Activated effector memory CD4-positive, alpha-beta T cell treated with Interleukin-2 at 50 U/mL for 16 hours (primary cell): Measurements from ENCODE around the gene REEP3.

ENCODE experiments used
- DNase-seq: peaks from one replicate; pipeline ENCODE4 v3.0.0-alpha.2; 2020

Gene REEP3

DNA sequence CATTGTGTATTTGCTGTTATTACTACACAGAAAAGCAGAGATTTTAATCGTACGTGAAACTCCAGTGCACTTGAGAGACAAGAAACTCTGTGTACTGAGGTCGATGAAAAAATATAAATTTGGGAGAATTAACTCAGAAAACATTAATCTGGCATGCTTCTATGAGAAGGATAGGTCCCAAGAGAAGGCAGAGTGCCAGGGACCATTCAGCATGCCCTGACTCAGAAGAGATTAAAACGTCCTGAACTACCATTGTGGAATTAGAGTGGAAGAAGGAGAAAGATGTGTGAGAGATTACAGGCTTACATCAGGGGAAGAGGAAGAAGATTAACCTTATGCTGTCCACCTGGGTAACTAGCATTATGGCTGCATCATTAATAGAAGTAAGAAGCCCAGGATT is 72.4 kb downstream of the REEP3 start:
- no peak for DNase-seq

DNA sequence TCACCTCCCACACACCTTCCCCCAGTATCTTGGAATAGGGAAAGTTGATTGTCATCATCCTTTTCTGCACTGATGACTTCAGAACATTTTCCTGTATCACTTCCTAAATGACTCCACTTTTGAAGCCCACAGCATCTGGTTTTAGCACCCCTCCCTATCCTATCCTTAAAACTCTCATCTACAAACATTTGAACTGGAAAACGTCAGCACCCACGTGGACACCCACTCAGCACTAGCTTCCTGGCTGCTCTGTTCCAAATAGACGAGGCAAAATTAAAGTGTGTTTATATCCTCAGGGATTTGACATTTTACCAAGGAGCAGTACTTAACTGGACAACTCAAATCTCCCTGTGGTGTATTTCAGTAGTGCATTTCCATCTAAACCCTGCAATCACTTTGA is 73.9 kb downstream of the REEP3 start:
- DNase-seq: no peak

DNA sequence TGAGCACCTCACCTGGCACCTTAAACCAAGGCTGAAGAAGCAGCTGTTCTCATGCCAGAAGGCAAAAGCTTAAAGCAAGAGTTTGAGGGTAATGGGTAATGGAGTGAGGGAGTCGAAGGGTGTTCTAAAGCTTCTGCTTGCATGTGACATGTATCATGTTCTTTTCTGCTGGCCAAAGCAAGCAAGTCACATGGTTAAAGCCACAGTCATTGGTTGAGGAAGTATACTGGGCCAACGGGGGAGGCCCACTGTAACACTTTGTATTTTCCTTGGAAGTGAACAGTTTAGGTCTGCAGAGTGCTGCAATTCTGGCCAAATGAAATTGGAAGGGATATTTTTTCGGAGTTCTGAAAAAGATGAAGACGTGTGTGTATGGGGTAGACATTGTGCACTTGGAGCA is 75.7 kb downstream of the REEP3 start:
- DNase-seq: no peak

DNA sequence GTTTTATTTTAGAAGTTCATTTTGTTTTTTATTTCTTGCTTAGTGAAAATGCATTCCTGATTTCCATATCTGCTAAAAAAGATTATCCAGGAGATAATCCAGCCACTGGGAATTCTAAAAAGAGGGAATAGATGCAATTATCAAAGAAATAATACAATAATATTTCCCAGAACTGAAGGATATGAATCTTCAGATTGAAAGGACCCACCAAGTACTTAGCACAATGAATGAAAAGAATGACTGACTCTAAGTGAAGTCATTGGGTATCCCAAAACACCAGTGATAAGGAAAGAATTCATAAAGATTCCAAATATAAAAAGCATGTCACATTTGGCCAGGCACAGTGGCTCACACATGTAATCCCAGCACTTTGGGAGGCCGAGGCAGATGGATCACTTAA is 79.3 kb downstream of the REEP3 start:
- no peak for DNase-seq

DNA sequence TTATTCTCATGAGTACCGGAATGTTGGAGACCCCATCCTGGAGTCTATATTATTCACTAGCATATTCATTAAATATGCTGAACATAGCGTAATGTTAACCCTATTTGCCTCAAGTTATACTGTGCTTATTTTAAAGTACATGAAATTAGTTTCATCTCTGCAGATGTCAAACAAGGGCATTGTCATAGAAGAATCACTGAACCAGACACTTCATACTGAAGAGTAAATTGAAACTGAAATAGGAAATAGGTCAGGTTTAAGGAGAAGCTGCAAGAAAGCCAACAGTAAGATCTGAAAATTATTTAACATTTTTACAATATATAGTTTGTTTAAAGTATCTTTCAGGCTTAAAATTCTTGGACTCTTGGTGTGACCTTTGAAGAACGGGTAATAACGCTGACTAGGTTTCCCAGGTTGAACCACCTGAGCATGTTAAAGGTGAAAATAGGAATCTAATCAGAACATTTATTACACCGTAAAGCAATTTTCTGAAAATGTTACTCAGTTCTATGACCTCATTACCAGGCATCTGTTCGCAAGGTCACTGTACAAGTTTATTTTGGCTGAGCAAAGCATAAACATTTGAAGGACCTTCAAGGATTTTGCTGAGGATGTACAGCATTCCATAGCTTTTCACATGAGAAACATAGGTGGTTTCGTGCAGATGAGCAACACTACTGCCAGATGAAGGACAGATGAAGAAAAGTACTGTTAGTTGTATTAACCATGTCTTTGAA is 82.7 kb downstream of the REEP3 start:
- DNase-seq: no peak

DNA sequence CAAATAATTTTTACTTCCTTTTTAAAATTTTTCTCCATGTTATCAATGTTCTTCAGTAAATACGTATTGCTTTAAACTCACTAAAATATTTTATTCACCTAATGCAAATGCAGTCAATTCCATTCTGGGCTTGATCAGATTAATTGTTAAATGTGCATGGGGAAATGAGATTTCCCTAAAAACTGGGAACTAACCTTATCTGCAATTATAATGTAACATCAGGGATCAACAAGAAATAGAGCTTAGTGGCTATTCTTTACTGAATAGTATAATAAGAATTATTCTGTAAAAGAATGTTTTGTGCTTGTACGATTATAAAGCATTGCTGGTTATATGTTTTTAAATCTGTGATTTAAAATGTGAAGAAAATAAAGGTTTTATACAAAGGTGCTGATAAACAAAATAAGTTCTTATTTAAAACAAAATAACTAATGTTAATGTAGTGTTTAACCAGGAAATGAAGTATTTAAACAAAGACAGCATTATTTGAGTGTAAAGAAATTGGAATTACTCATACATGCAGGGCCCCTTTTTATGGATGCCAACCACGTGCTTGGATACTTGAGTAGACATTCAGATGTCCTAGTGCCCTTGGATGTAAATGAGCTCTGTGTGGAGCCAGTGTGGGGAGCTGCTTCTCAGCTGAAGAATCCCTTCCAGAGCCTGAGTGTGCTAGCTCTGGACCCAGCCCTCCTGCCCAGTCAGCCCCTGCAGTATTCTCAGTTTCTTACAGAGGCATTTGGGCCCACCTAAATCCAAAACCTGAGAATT is 84.2 kb downstream of the REEP3 start:
- no peak for DNase-seq

- DNase-seq: no peak
These were observed 87.3 kb downstream of the REEP3 start for GRCh38 chr10:63608511-63608910.

DNA sequence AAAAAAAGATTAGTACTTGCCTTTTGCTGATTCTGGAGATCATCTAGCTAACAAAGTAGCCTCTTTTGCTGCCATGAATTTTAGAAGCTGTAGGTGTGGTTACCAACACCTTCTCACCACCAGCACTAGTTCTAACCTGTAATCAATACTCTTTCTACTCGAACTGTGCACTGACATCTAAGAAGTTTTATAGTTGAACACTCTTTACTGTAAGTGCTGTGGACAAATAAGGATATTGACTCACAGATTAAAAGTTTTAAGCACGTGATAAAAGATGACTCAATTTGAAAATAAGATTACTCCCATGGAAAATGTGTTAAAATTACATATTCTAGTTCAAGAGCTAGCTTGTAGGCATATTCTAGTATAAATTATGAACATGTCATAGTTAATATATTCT is 89.9 kb downstream of the REEP3 start:
- no peak for DNase-seq

DNA sequence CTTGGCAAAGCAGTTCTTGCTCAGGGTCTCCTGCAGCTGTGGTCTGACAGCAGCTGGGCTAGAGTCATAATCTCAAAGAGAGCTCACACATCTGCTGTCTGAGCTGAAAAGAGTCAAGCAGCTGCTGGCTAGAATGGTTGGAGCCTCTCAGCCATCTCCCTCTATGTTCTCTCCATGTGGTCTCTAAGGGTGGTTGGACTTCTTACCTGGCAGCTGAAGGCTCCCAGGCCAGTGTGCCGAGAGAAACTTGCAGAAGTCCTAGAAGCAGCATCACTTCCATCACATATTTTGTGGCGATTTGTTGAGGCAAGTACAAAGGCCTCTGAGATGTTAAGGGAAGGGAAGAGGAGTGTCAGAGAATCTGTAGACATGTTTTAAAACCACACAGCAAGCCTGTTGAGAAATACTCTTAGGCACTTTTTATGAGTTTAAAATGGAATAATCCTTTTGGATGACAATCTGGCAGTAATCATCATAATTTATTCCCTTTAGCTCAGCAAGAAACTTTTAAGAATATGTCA is 93.2 kb downstream of the REEP3 start:
- DNase-seq: no peak

DNA sequence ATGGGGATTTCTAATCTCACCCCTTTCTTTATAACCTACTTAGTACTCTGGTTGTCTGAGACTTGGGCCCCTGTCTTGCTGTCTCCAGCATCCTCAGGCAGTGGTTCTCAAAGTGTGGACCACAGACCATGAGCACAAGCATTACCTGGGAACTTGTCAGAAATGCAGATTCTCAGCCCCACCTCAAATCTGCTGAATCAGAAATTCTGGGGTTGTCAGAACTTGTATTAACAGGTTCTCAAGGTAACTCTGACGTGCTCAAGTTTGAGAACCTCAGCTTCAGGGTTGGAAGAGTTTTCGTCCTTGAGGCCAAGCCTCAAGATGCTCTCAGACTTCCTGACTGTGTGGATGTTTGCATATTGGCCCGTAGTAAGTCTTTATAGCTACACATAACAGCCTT is 97.4 kb downstream of the REEP3 start:
- DNase-seq: no peak

DNA sequence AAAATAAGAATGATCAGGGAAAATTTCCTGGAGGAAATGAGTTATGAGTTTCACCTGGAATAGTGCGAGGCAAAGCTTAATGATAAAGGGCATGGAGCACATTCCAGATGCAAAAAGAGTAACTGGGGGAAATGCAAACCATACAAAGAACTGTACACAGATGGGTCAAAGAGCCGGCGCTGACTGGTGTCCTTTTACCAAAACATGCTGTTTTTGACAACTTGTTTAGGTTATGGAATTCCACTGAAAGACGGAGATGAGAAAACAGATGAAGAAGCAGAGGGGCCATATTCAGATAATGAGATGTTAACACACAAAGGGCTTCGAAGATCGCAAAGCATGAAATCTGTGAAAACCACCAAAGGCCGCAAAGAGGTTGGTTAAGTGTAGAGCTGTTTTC is 98.2 kb downstream of the REEP3 start:
- no peak for DNase-seq

DNA sequence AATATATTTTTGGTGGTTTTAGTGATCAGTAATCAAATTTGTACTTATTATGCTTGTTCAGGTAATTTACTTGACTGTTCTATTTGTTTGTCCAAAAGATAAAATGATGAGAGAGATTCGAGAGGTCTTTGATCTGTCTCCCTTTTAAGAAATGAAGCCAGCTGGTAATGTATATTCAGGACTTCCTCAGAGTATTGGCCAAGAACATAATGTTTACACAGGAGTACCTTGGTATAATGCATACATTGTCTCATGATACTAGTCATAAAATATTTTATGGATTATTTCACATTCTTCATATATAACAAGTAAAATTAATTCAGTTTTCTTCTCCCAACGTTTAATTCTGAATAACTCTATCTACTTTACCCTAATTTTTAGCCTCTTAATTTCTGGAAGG is 100.9 kb downstream of the REEP3 start:
- DNase-seq: no peak

GRCh38 chr10:63624701-63625100 is 103.5 kb downstream of the REEP3 start:
- no peak for DNase-seq

DNA sequence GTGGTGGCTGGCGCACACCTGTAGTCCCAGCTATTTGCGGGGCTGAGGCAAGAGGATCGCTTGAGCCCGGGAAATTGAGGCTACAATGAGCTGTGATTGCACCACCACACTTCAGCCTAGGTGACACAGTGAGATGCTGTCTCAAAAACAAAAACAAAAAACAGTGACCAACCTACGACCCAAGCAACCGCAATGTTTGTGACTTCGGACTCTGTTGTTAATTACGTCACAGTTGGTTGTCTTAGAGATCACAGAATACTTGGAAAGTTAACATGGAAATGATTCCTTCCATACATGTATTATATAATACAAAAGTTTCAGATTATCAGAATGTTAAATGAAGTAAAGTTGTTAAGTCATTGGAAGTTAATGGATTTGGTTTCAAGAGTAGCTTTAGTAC is 106.2 kb downstream of the REEP3 start:
- no peak for DNase-seq

DNA sequence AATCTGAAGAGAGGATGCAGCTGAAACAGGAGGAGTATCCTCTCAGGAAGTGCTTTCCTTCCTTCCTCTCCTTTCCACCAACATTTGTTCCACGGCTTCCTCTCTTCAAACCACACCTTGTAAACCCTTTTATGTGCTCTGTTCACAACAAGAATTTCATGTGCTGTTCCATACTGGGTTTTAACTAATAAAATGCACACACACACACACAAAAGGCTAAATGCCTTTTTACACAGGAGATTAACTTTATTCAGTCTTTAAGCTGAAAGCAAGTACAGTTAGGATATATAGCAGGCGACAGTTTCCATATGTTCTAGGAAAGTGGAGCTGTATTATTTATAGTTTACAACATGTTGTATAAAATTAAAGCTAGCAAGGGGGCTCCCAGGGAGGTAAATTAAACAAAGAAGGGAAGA is 106.7 kb downstream of the REEP3 start:
- no peak for DNase-seq

DNA sequence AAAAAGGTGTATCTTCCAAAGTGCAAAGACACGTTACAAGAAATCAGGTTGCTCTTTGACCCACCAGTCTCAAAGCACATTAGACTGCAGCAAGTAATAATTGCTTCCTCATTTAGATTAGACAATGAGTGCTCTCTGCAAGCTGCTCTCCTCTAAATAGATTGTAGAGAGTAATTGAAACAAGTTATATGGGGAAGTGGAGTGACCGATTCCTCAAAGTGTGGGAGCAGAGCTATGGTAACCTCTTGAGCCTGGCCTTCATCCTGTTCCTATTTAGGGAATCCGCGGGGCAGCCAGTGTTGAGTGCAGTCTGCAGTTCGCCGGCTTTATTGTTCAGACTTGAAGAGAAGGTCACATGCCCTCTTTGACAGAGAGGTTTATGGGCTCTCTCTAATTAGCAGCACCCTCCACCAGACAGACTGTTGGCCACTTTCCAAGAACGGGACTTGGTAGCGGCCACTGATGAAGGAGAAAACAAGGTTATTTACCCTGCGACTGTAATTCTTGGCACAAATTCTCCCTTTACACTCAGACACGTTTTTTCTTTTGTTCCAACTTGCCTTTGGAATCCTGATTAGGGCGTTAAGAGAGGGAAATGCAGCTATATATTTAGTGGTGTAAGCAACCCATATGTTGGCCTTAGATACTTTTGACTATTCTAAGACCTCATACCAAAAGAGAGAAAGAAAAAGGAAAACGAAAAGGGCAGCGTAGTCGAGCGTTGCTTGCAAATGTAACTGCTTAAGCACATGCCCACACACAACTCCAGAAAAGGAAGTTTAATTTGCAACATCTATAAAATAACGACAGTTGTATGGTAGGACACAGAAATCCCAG is 107.5 kb downstream of the REEP3 start:
- no peak for DNase-seq

GRCh38 chr10:63629363-63630084 is 108.3 kb downstream of the REEP3 start:
- peak; percentile 69 for DNase-seq

- peak; percentile 70 for DNase-seq
These were observed 109.1 kb downstream of the REEP3 start for GRCh38 chr10:63630085-63630930.

DNA sequence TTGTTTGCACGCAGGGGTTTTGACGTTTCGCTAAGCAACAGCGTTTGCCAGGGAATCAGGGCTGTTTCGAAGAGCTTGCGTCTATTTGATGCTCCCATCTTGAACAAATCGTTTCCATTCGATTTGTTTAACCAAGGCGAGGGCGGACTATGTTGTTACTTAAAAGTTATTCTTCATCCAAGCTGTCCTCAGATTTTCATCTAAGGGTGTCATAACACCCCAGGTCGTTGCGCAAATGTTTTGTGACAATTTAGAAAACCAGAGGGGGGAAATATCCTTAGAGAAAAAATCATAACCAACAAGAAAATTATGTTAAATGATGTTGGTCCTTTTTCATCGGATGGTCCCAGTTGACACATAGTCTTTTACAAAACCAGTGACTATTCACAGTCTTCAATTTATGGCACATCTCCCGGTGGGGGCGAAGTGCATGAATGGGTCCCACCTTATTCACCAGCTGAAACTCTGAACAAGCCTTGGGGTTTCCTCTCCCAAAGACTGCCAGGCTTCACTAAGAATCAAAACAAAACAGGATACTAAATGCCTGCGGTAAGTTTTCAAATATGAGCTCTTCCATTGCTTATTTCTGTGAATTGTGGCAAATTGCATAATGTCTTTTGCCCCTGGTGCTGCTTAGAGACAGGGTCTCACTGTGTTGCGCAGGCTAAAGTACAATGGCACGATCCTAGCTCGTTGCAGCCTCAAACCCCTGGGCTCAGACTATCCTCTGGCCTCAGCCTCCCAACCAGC is 109.9 kb downstream of the REEP3 start:
- no peak for DNase-seq

DNA sequence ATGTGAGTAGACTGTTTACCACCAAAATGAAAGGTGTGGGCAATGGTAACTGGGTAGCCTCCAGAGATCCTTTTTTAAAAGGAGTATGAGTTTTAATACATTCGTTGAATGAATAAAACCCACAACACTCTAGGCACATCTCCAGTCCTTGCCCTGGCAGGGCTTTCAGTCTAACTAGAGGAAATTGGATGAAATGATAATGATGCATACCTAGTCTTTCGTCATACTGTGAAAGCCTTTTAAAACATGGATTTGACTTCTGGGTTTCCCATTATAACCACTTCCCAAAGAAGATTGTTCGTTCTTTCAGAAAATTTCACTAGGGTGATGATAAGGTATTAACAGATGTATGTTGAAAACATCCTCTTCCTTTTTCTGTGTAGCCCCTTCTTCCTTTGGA is 110.8 kb downstream of the REEP3 start:
- DNase-seq: no peak
